ENCODE data around the gene BUD23. TPM values are rescaled to one million over a fixed set of nuclear protein-coding genes. Genes with fewer than 3 reads are reported as not detected.

BUD23 gene
- total and polyA plus RNA-seq, 2 experiments from 2014 or later = 62.1 to 117 TPM

DNA sequence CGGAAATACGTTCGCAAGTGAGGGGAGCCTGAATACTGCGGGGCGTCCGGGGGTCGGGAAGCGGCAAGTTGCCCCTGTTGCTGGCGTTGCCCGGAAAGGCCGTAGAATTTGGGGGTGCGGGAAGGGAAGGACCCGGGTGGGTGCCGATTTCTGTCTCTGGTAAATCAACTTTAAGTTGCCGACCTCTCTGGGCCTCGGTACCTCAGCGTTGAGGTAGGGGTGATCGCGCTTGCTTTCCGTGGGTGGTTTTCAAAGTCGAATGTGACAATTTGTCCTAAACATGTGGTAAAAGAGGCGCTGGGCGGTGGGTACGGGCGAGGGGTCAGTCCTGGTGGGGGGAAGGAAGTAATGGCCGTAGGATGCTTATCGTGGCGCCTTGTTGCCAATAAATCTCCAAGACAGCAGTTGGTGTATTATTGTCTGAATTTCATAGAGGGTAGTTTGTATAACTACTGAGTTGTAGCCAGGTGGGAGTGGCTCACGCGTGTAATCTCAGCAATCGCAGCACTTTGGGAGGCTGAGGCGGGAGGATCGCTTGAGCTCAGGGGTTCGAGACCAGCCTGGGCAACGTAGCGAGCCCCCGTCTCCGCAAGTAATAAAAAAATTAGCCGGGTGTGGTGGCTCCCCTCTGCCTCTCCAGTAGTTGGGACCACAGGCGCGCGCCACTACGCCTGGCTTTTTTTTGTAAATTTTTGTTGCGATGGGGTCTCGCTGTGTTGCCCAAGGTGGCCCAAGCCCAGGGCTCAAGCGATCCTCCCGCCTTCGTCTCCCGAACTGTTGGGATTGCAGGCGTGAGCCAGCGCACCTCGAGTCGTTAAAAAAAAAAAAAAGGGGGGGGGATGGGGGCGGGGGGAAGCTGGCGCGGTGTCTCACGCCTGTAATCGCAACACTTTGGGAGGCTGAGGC, 644 bp downstream of the BUD23 start:
- peak overlapping the region; percentile 99 for H3K4me2 ChIP-seq
- H3K4me3 Mint-ChIP-seq = peak overlapping the region; percentile 95
- H3K27ac Mint-ChIP-seq = peak overlapping the region; percentile 98
- H3K9me3 Mint-ChIP-seq = no peaks in the 10 kb centered on the region; the same call in 2 of the 3 replicates
- no peaks in the 10 kb centered on the region for H3K9me2 ChIP-seq (ENCODE audit: insufficient read depth)
- H3K79me2 ChIP-seq (replicated peaks; ENCODE audit: insufficient read depth) = peaks cover 91% of the 10 kb centered on the region
- no peak for DNase-seq (ENCODE audit: low spot score)
- peaks cover 17% of the 10 kb centered on the region for H3K4me1 Mint-ChIP-seq
- peak overlapping the region; percentile 98 for H2AFZ ChIP-seq
- no peaks in the 10 kb centered on the region for H3K27me3 ChIP-seq (ENCODE audit: insufficient read depth)
- peaks cover 16% of the 10 kb centered on the region; the same call in 1 of the 2 replicates for H3K36me3 ChIP-seq (ENCODE audit: insufficient read depth)
- H3K27me3 Mint-ChIP-seq (ENCODE audit: insufficient read depth, low read depth, poor library complexity) = peaks cover 11% of the 10 kb centered on the region
- ATAC-seq = peak; percentile 7; the same call in 2 of the 3 replicates
- H3K4me1 ChIP-seq (ENCODE audit: insufficient read depth) = peaks cover 9% of the 10 kb centered on the region
- TF ChIP-seq STAT1 (IDR thresholded peaks at IDR 0.05; ENCODE audit: unreplicated experiment) = no peak
- TF ChIP-seq, protein P1, sequence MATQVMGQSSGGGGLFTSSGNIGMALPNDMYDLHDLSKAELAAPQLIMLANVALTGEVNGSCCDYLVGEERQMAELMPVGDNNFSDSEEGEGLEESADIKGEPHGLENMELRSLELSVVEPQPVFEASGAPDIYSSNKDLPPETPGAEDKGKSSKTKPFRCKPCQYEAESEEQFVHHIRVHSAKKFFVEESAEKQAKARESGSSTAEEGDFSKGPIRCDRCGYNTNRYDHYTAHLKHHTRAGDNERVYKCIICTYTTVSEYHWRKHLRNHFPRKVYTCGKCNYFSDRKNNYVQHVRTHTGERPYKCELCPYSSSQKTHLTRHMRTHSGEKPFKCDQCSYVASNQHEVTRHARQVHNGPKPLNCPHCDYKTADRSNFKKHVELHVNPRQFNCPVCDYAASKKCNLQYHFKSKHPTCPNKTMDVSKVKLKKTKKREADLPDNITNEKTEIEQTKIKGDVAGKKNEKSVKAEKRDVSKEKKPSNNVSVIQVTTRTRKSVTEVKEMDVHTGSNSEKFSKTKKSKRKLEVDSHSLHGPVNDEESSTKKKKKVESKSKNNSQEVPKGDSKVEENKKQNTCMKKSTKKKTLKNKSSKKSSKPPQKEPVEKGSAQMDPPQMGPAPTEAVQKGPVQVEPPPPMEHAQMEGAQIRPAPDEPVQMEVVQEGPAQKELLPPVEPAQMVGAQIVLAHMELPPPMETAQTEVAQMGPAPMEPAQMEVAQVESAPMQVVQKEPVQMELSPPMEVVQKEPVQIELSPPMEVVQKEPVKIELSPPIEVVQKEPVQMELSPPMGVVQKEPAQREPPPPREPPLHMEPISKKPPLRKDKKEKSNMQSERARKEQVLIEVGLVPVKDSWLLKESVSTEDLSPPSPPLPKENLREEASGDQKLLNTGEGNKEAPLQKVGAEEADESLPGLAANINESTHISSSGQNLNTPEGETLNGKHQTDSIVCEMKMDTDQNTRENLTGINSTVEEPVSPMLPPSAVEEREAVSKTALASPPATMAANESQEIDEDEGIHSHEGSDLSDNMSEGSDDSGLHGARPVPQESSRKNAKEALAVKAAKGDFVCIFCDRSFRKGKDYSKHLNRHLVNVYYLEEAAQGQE (IDR thresholded peaks at IDR 0.05; ENCODE audit: unreplicated experiment) = no peak
- TF ChIP-seq CREB1 (CRISPR knock-in tag; IDR thresholded peaks at IDR 0.05; ENCODE audit: low read depth) = no peak
- no peak for TF ChIP-seq JUNB (IDR thresholded peaks at IDR 0.05; ENCODE audit: unreplicated experiment)
- TF ChIP-seq ZNF114 (CRISPR knock-in tag; IDR thresholded peaks at IDR 0.05) = no peak
- TF ChIP-seq CTCF (conservative IDR thresholded peaks at IDR 0.05; ENCODE audit: low read depth in 2 of 2) = no peak
- peaks cover 16% of the 10 kb centered on the region for H4K20me1 ChIP-seq (replicated peaks; ENCODE audit: insufficient read depth)
- peaks cover 30% of the 10 kb centered on the region for H3K36me3 Mint-ChIP-seq (ENCODE audit: low read depth)
- no peaks in the 10 kb centered on the region for H3F3A ChIP-seq (replicated peaks; ENCODE audit: low read depth)
- H3K4me3 ChIP-seq = peak overlapping the region; percentile 100
- peak overlapping the region; percentile 80 for H3K27ac ChIP-seq (ENCODE audit: low read depth)

DNA sequence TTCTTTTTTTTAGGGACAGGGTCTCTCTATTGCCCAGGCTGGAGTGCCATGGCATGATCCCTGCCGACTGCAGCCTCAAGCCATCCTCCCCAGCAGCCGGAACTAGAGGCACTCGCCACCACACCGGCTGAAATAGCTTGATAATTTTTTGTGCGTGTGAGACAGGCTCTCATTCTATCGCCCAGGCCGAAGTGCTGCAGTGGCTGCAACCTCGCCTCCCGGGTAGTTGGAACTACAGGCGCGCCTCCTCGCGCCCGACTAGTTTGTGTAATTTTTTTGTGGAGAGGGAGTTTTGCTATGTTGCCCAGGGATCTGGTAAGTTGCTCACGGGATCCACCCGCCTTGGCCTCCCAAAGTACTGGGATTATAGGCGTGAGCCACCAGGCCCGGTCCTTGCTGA, 1.9 kb downstream of the BUD23 start:
- no peak overlapping the region for H3K27ac Mint-ChIP-seq
- TF ChIP-seq JUNB (IDR thresholded peaks at IDR 0.05; ENCODE audit: unreplicated experiment) (no peak), STAT1 (IDR thresholded peaks at IDR 0.05; ENCODE audit: unreplicated experiment) (no peak), CTCF (conservative IDR thresholded peaks at IDR 0.05; ENCODE audit: low read depth in 2 of 2) (no peak), EZH2 (IDR thresholded peaks at IDR 0.05; ENCODE audit: low read depth, unreplicated experiment) (no peak), EZH2phosphoT487 (IDR thresholded peaks at IDR 0.05; ENCODE audit: unreplicated experiment) (no peak)
- TF ChIP-seq, protein P2, sequence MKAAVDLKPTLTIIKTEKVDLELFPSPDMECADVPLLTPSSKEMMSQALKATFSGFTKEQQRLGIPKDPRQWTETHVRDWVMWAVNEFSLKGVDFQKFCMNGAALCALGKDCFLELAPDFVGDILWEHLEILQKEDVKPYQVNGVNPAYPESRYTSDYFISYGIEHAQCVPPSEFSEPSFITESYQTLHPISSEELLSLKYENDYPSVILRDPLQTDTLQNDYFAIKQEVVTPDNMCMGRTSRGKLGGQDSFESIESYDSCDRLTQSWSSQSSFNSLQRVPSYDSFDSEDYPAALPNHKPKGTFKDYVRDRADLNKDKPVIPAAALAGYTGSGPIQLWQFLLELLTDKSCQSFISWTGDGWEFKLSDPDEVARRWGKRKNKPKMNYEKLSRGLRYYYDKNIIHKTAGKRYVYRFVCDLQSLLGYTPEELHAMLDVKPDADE (IDR thresholded peaks at IDR 0.05) = no peak
- TF ChIP-seq, protein P1 (IDR thresholded peaks at IDR 0.05; ENCODE audit: unreplicated experiment) = no peak

More for the DNA sequence above, 1.9 kb downstream of the BUD23 start:
- H3K27me3 ChIP-seq (ENCODE audit: insufficient read depth) = no peaks in the 10 kb centered on the region
- no peaks in the 10 kb centered on the region for H3F3A ChIP-seq (replicated peaks; ENCODE audit: low read depth)
- Mint-ChIP-seq H3K36me3 (ENCODE audit: low read depth) (peaks cover 40% of the 10 kb centered on the region), H3K27me3 (ENCODE audit: insufficient read depth, low read depth, poor library complexity) (peaks cover 11% of the 10 kb centered on the region), H3K4me1 (peaks cover 17% of the 10 kb centered on the region), H3K9me3 (no peaks in the 10 kb centered on the region; the same call in 2 of the 3 replicates), H3K4me3 (no peak overlapping the region; the same call in 2 of the 3 replicates)
- peaks cover 24% of the 10 kb centered on the region for H4K20me1 ChIP-seq (replicated peaks; ENCODE audit: insufficient read depth)
- no peak overlapping the region for H3K4me3 ChIP-seq
- DNase-seq (ENCODE audit: low spot score) (no peak), ATAC-seq (no peak)
- peaks cover 15% of the 10 kb centered on the region; the same call in 1 of the 2 replicates for H3K36me3 ChIP-seq (ENCODE audit: insufficient read depth)
- no peak overlapping the region for H2AFZ ChIP-seq
- peaks cover 9% of the 10 kb centered on the region for H3K4me1 ChIP-seq (ENCODE audit: insufficient read depth)
- H3K79me2 ChIP-seq (replicated peaks; ENCODE audit: insufficient read depth) = peaks cover 87% of the 10 kb centered on the region
- no peak overlapping the region for H3K4me2 ChIP-seq
- no peak overlapping the region for H3K27ac ChIP-seq (ENCODE audit: low read depth)
- H3K9me2 ChIP-seq (ENCODE audit: insufficient read depth) = no peaks in the 10 kb centered on the region

Measured in GM23338 (cell line).